ENCODE data around the gene DZANK1. TPM values are rescaled to one million over a fixed set of nuclear protein-coding genes. Genes with fewer than 3 reads are reported as not detected.
A peak's percentile ranks its signal among the peaks of the same experiment; 100 is the strongest.
"Not testable (repeated sequence)": the region's sequence is repeated elsewhere in the genome, so short reads cannot be mapped to it uniquely, and the experiment has no call there.

The DZANK1 gene
- total and polyA plus RNA-seq, 3 experiments from 2014 or later = 1.7 to 3.1 (median 2.8) TPM

- POLR2A ChIA-PET = no interaction called here
- H3K4me1 Mint-ChIP-seq = no peaks in the 10 kb centered on the region
- CTCF ChIA-PET = no interaction called here
These were observed 75.1 kb downstream of the DZANK1 start for GRCh38 chr20:18391686-18392085.

DNA sequence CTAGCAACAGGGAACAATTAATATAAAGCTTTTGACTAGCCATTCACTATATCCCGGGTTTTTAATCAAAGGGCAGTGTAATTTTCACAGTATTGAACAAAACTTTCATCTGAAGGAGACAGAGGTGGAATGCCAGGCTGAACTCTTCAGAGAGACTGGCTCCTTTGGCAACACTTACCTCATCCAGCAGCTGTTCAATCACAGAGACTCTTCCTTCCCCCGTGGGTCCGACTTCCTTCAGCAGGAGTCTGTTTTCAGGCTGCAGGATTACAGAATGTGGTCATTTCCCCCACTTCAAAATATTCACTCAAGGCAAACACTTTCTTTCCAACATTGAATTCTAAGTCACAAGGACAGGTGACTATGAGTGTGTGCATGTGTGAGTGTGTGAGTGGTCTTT is 76.6 kb downstream of the DZANK1 start:
- H3K36me3 ChIP-seq (ENCODE audit: insufficient read depth, low read length) = no peaks in the 10 kb centered on the region
- Mint-ChIP-seq H3K36me3 (peaks cover 0 to 14% (median 10%) of the 10 kb centered on the region in 3 donors), H3K4me1 (no peaks in the 10 kb centered on the region), H3K27ac (peak overlapping the region in 1 of 8 donors; percentile 7), H3K27me3 (peaks cover 0 to 2% of the 10 kb centered on the region in 2 donors), H3K4me3 (no peak overlapping the region), H3K9me3 (no peaks in the 10 kb centered on the region)
- no peaks in the 10 kb centered on the region for H3K4me1 ChIP-seq (ENCODE audit: insufficient read depth, low read length)
- DNase-seq = no peak
- no peaks in the 10 kb centered on the region for H3K27me3 ChIP-seq (ENCODE audit: insufficient read depth, low read length, poor library complexity, severe bottlenecking)
- ChIA-PET POLR2A (no interaction called here), CTCF (no interaction called here)
- H3K4me3 ChIP-seq (ENCODE audit: low read length) = no peak overlapping the region
- H3K27ac ChIP-seq (ENCODE audit: low read depth, low read length) = no peak overlapping the region
- H3K9me3 ChIP-seq (ENCODE audit: low read length) = no peaks in the 10 kb centered on the region

More at GRCh38 chr20:18391686-18392085, 75.1 kb downstream of the DZANK1 start:
- no peaks in the 10 kb centered on the region for H3K27me3 ChIP-seq (ENCODE audit: insufficient read depth, low read length, poor library complexity, severe bottlenecking)
- H3K4me1 ChIP-seq (ENCODE audit: insufficient read depth, low read length) = no peaks in the 10 kb centered on the region
- H3K36me3 ChIP-seq (ENCODE audit: insufficient read depth, low read length) = no peaks in the 10 kb centered on the region
- Mint-ChIP-seq H3K9me3 (no peaks in the 10 kb centered on the region), H3K27ac (no peak overlapping the region), H3K27me3 (peaks cover 0 to 2% of the 10 kb centered on the region in 2 donors), H3K4me3 (no peak overlapping the region), H3K36me3 (peaks cover 0 to 14% (median 13%) of the 10 kb centered on the region in 3 donors)
- no peak overlapping the region for H3K27ac ChIP-seq (ENCODE audit: low read depth, low read length)
- DNase-seq = no peak
- H3K4me3 ChIP-seq (ENCODE audit: low read length) = no peak overlapping the region
- H3K9me3 ChIP-seq (ENCODE audit: low read length) = no peaks in the 10 kb centered on the region

DNA sequence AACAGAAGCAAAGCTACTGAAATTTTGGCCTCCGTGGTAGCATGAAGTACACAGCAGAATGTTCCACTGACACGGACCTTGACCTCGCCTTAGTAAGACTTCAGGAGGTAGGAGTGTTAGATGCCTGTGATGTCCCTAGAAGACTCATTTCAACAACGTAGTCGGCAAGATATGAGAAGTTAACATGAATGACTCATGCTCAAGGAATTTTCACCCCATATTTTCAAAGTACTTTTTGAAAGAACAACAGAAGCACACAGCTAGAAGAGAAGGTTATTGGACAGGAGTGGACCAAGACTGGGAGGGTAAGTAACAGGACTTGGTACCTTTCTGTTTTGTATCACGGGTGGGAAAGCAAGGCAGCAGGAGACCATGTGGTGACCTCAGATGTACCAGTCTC is 78.0 kb downstream of the DZANK1 start:
- POLR2A ChIA-PET = no interaction called here

GRCh38 chr20:18380908-18381529 is 85.8 kb downstream of the DZANK1 start:
- Histone ChIP-seq H3K4me1 (ENCODE audit: insufficient read depth, low read length) (no peaks in the 10 kb centered on the region), H3K9me3 (ENCODE audit: low read length) (no peaks in the 10 kb centered on the region), H3K27ac (ENCODE audit: low read depth, low read length) (no peak overlapping the region), H3K36me3 (ENCODE audit: insufficient read depth, low read length) (no peaks in the 10 kb centered on the region), H3K27me3 (ENCODE audit: insufficient read depth, low read length, poor library complexity, severe bottlenecking) (no peaks in the 10 kb centered on the region), H3K4me3 (ENCODE audit: low read length) (no peak overlapping the region)
- Mint-ChIP-seq H3K4me1 (no peaks in the 10 kb centered on the region), H3K4me3 (no peak overlapping the region), H3K27ac (no peak overlapping the region), H3K27me3 (no peaks in the 10 kb centered on the region), H3K9me3 (no peaks in the 10 kb centered on the region), H3K36me3 (peaks cover 0 to 7% (median 6%) of the 10 kb centered on the region in 3 donors)
- ChIA-PET POLR2A (no interaction called here), CTCF (no interaction called here)
- no peak for DNase-seq

More for the DNA sequence above, 78.0 kb downstream of the DZANK1 start:
- no peaks in the 10 kb centered on the region for H3K36me3 ChIP-seq (ENCODE audit: insufficient read depth, low read length)
- H3K27ac Mint-ChIP-seq = no peak overlapping the region
- no peak for DNase-seq
- H3K27me3 ChIP-seq (ENCODE audit: insufficient read depth, low read length, poor library complexity, severe bottlenecking) = no peaks in the 10 kb centered on the region
- no peak overlapping the region for H3K4me3 ChIP-seq (ENCODE audit: low read length)
- H3K36me3 Mint-ChIP-seq = peaks cover 0 to 16% (median 12%) of the 10 kb centered on the region in 3 donors
- no peak overlapping the region for H3K4me3 Mint-ChIP-seq
- no peaks in the 10 kb centered on the region for H3K4me1 Mint-ChIP-seq
- H3K27ac ChIP-seq (ENCODE audit: low read depth, low read length) = no peak overlapping the region
- no peaks in the 10 kb centered on the region for H3K9me3 ChIP-seq (ENCODE audit: low read length)
- no peaks in the 10 kb centered on the region for H3K4me1 ChIP-seq (ENCODE audit: insufficient read depth, low read length)
- no peaks in the 10 kb centered on the region for H3K9me3 Mint-ChIP-seq
- peaks cover 0 to 2% of the 10 kb centered on the region in 2 donors for H3K27me3 Mint-ChIP-seq
- CTCF ChIA-PET = interaction anchor here (0.6 kb wide), 1 partner anchor 897 kb away, joined by 3 read pairs; no protein-coding TSS in a partner anchor

GRCh38 chr20:18377896-18378481 is 88.8 kb downstream of the DZANK1 start:
- Mint-ChIP-seq H3K9me3 (peaks cover 0 to 1% (median 0%) of the 10 kb centered on the region in 5 donors), H3K27ac (peak overlapping the region in 1 of 8 donors; percentile 15), H3K4me3 (no peak overlapping the region), H3K4me1 (no peaks in the 10 kb centered on the region), H3K27me3 (no peaks in the 10 kb centered on the region), H3K36me3 (no peaks in the 10 kb centered on the region)
- H3K9me3 ChIP-seq (ENCODE audit: low read length) = no peaks in the 10 kb centered on the region
- H3K27me3 ChIP-seq (ENCODE audit: insufficient read depth, low read length, poor library complexity, severe bottlenecking) = no peaks in the 10 kb centered on the region
- H3K27ac ChIP-seq (ENCODE audit: low read depth, low read length) = no peak overlapping the region
- no peaks in the 10 kb centered on the region for H3K4me1 ChIP-seq (ENCODE audit: insufficient read depth, low read length)
- ChIA-PET POLR2A (no interaction called here), CTCF (no interaction called here)
- no peak overlapping the region for H3K4me3 ChIP-seq (ENCODE audit: low read length)
- DNase-seq = no peak
- no peaks in the 10 kb centered on the region for H3K36me3 ChIP-seq (ENCODE audit: insufficient read depth, low read length)

DNA sequence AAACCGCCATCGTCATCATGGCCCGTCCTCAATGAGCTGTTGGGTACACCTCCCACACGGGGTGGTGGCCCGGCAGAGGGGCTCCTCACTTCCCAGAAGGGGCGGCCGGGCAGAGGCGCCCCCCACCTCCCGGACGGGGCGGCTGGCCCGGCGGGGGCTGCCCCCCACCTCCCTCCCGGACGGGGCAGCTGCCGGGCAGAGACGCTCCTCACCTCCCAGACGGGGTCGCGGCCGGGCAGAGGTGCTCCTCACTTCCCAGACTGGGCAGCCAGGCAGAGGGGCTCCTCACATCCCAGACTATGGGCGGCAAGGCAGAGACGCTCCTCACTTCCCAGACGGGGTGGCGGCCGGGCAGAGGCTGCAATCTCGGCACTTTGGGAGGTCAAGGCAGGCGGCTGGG is 91.3 kb downstream of the DZANK1 start:
- H3K9me3 ChIP-seq (ENCODE audit: low read length); H3K27ac ChIP-seq (ENCODE audit: low read depth, low read length); H3K36me3 ChIP-seq (ENCODE audit: insufficient read depth, low read length); H3K4me3 ChIP-seq (ENCODE audit: low read length); H3K9me3 Mint-ChIP-seq; H3K36me3 Mint-ChIP-seq; H3K4me1 ChIP-seq (ENCODE audit: insufficient read depth, low read length); H3K4me3 Mint-ChIP-seq; H3K27ac Mint-ChIP-seq; POLR2A ChIA-PET; H3K27me3 ChIP-seq (ENCODE audit: insufficient read depth, low read length, poor library complexity, severe bottlenecking); H3K27me3 Mint-ChIP-seq; DNase-seq; H3K4me1 Mint-ChIP-seq; CTCF ChIA-PET: not testable (repeated sequence)

- H3K27ac ChIP-seq (ENCODE audit: low read depth, low read length) = no peak overlapping the region
- H3K4me3 ChIP-seq (ENCODE audit: low read length) = no peak overlapping the region
- ChIA-PET POLR2A (no interaction called here), CTCF (no interaction called here)
- peaks cover 0 to 4% (median 1%) of the 10 kb centered on the region in 5 donors for H3K9me3 Mint-ChIP-seq
- no peaks in the 10 kb centered on the region for H3K27me3 ChIP-seq (ENCODE audit: insufficient read depth, low read length, poor library complexity, severe bottlenecking)
- H3K4me1 ChIP-seq (ENCODE audit: insufficient read depth, low read length) = no peaks in the 10 kb centered on the region
- H3K27ac Mint-ChIP-seq = no peak overlapping the region
- H3K36me3 Mint-ChIP-seq = no peaks in the 10 kb centered on the region
- no peaks in the 10 kb centered on the region for H3K4me1 Mint-ChIP-seq
- H3K9me3 ChIP-seq (ENCODE audit: low read length) = no peaks in the 10 kb centered on the region
- peaks cover 9% of the 10 kb centered on the region in 2 donors for H3K27me3 Mint-ChIP-seq
- H3K4me3 Mint-ChIP-seq = no peak overlapping the region
- DNase-seq = no peak
- H3K36me3 ChIP-seq (ENCODE audit: insufficient read depth, low read length) = no peaks in the 10 kb centered on the region
These were observed 94.5 kb downstream of the DZANK1 start for GRCh38 chr20:18372296-18372695.

- CTCF ChIA-PET = no interaction called here
- H3K36me3 Mint-ChIP-seq = peaks cover 0 to 7% (median 0%) of the 10 kb centered on the region in 3 donors
These were observed 102.1 kb downstream of the DZANK1 start for GRCh38 chr20:18364768-18365167.

More at GRCh38 chr20:18364768-18365167, 102.1 kb downstream of the DZANK1 start:
- Mint-ChIP-seq H3K4me3 (no peak overlapping the region), H3K4me1 (no peaks in the 10 kb centered on the region), H3K27me3 (peaks cover 5% of the 10 kb centered on the region in 2 donors), H3K9me3 (peaks cover 0 to 4% (median 0%) of the 10 kb centered on the region in 5 donors), H3K27ac (no peak overlapping the region)
- H3K4me3 ChIP-seq (ENCODE audit: low read length) = no peak overlapping the region
- DNase-seq = no peak
- H3K27me3 ChIP-seq (ENCODE audit: insufficient read depth, low read length, poor library complexity, severe bottlenecking) = no peaks in the 10 kb centered on the region
- H3K36me3 ChIP-seq (ENCODE audit: insufficient read depth, low read length) = no peaks in the 10 kb centered on the region
- H3K4me1 ChIP-seq (ENCODE audit: insufficient read depth, low read length) = no peaks in the 10 kb centered on the region
- no peak overlapping the region for H3K27ac ChIP-seq (ENCODE audit: low read depth, low read length)
- POLR2A ChIA-PET = no interaction called here
- no peaks in the 10 kb centered on the region for H3K9me3 ChIP-seq (ENCODE audit: low read length)
